Activated CD8-positive, alpha-beta memory T cell treated with anti-CD3 and anti-CD28 coated beads, Interleukin-2, amount 10 ng/mL, durations not matched to agents 7 days and 5 days (primary cell): ENCODE data around the gene DRD2. TPM values are rescaled to one million over a fixed set of nuclear protein-coding genes. Genes with fewer than 3 reads are reported as not detected.

ENCODE experiments used
- microRNA-seq: library from miRNA; unstranded; fragments of <30 nt; microRNA quantifications from one replicate; pipeline ENCODE4 v1.2.0, GENCODE V29; 2022
- total RNA-seq, 2 experiments: library from RNA; stranded (reverse); gene quantifications; one replicate each; pipeline ENCODE4 v1.2.3, GENCODE V29; 2021

The DRD2 gene
- total RNA-seq, 2 experiments from 2014 or later: 0.52 to 1.4 TPM

Small RNAs within 50 kb of the gene (microRNA-seq; reads per million reads assigned to microRNA genes)
- not detected for gene MIR4301

Other genes starting within 250 kb of the DRD2 start
- gene TTC12, start 160.8 kb downstream of the DRD2 start, total RNA-seq: 10 to 100 TPM; 10.4 to 15.9 TPM
- gene ANKK1, start 87.6 kb downstream of the DRD2 start, total RNA-seq: under 1 TPM in 1 of 2 experiments, not detected in 1; 0.29 TPM
- under 1 TPM; 0.61 to 0.91 TPM for gene TMPRSS5, start 230.9 kb upstream of the DRD2 start, total RNA-seq